ENCODE results near the gene DGKE.

DGKE gene

DNA sequence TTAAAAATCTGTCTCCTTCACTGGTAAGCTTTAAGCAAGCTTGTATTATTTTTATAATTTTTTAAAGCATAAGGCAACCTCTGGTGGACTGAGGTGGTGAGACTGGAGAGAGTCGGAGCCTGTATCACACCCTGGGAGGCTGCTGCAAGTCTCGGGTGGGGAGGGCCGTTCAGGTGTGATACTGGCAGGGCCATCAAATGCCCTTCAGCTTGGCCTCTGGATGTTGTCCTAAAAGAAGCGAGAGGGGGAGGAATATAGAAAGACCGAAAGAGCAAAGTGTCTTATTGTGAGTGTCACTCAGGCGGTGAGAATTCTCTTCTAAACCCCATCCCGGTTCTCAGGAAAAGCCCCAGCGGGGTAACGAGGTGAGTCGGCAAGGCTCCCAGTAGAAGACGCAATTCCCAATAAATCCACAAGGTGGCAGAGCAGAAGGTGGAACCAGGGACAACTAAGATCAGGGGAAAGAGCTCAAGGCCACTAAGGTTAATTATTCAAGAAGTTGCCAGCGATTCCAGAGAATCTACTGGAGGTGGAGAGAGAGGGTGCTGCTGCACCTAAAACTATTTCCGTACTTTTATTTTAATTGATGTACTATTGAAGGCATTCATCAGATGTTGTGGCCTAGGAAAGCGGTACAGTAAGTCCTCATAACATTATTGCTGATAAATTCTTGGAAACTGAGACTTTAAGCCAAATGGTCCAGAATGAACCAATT is 14.4 kb upstream of the DGKE start:
- TF ChIP-seq, protein P1, sequence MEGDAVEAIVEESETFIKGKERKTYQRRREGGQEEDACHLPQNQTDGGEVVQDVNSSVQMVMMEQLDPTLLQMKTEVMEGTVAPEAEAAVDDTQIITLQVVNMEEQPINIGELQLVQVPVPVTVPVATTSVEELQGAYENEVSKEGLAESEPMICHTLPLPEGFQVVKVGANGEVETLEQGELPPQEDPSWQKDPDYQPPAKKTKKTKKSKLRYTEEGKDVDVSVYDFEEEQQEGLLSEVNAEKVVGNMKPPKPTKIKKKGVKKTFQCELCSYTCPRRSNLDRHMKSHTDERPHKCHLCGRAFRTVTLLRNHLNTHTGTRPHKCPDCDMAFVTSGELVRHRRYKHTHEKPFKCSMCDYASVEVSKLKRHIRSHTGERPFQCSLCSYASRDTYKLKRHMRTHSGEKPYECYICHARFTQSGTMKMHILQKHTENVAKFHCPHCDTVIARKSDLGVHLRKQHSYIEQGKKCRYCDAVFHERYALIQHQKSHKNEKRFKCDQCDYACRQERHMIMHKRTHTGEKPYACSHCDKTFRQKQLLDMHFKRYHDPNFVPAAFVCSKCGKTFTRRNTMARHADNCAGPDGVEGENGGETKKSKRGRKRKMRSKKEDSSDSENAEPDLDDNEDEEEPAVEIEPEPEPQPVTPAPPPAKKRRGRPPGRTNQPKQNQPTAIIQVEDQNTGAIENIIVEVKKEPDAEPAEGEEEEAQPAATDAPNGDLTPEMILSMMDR (conservative IDR thresholded peaks at IDR 0.05; ENCODE audit: low read depth, low read length), result peak; percentile 85
- H3K4me3 ChIP-seq (IDR thresholded peaks at IDR 0.05; ENCODE audit: insufficient read depth, low read depth, low read length), result no peak overlapping the region
- peaks cover 8% of the 10 kb centered on the region for H3K4me1 ChIP-seq (ENCODE audit: low read depth, poor library complexity, severe bottlenecking)
- no peak overlapping the region for H2AFZ ChIP-seq (ENCODE audit: low read depth)
- no peak overlapping the region for H3K27ac ChIP-seq
- H3K4me2 ChIP-seq, result peak overlapping the region; percentile 4; the same call in 1 of the 2 replicates
- no peaks in the 10 kb centered on the region for H3K79me2 ChIP-seq (ENCODE audit: insufficient read depth, low read depth)
- no peaks in the 10 kb centered on the region for H3K27me3 ChIP-seq (ENCODE audit: insufficient read depth, low read depth)
- no peaks in the 10 kb centered on the region for H3K36me3 ChIP-seq (ENCODE audit: insufficient read depth)
- no peak overlapping the region for H3K9ac ChIP-seq
- H4K20me1 ChIP-seq (ENCODE audit: insufficient read depth), result no peaks in the 10 kb centered on the region

GRCh38 chr17:56820207-56820606 is 13.7 kb upstream of the DGKE start:
- Histone ChIP-seq H2AFZ (ENCODE audit: low read depth) (no peak overlapping the region), H3K27ac (no peak overlapping the region), H3K79me2 (ENCODE audit: insufficient read depth, low read depth) (no peaks in the 10 kb centered on the region), H3K36me3 (ENCODE audit: insufficient read depth) (no peaks in the 10 kb centered on the region), H3K4me2 (no peak overlapping the region), H4K20me1 (ENCODE audit: insufficient read depth) (no peaks in the 10 kb centered on the region), H3K9ac (no peak overlapping the region), H3K4me3 (IDR thresholded peaks at IDR 0.05; ENCODE audit: insufficient read depth, low read depth, low read length) (no peak overlapping the region), H3K4me1 (ENCODE audit: low read depth, poor library complexity, severe bottlenecking) (peaks cover 8% of the 10 kb centered on the region), H3K27me3 (ENCODE audit: insufficient read depth, low read depth) (no peaks in the 10 kb centered on the region)
- TF ChIP-seq, protein P1 (conservative IDR thresholded peaks at IDR 0.05; ENCODE audit: low read depth, low read length), result no peak

GRCh38 chr17:56821847-56822534 is 12.0 kb upstream of the DGKE start:
- Histone ChIP-seq H3K79me2 (ENCODE audit: insufficient read depth, low read depth) (no peaks in the 10 kb centered on the region), H3K4me1 (ENCODE audit: low read depth, poor library complexity, severe bottlenecking) (peaks cover 8% of the 10 kb centered on the region), H2AFZ (ENCODE audit: low read depth) (no peak overlapping the region), H3K4me2 (no peak overlapping the region), H3K27me3 (ENCODE audit: insufficient read depth, low read depth) (no peaks in the 10 kb centered on the region), H4K20me1 (ENCODE audit: insufficient read depth) (no peaks in the 10 kb centered on the region), H3K4me3 (IDR thresholded peaks at IDR 0.05; ENCODE audit: insufficient read depth, low read depth, low read length) (no peak overlapping the region), H3K9ac (no peak overlapping the region), H3K27ac (no peak overlapping the region), H3K36me3 (ENCODE audit: insufficient read depth) (no peaks in the 10 kb centered on the region)
- TF ChIP-seq, protein P1 (conservative IDR thresholded peaks at IDR 0.05; ENCODE audit: low read depth, low read length), result no peak

DNA sequence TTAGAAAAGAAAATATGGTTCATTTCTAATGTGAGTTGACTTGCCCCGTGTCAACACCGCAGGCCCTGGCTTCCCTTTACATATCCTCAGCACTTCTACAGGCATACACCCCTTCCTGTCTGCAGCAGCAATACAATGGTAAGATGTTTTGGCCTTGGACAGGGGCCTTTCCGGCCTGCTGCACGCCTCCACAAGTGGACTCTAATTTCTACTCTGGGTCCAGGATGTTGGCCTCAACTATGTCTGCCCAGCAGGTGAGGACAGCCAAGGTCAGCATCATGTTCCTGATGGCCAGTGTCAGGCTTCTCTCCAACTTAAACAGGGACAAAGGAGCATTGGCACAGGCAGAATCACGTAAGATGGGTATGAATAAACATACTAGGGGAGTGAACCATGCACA is 11.2 kb upstream of the DGKE start:
- Histone ChIP-seq H3K36me3 (ENCODE audit: insufficient read depth) (no peaks in the 10 kb centered on the region), H3K79me2 (ENCODE audit: insufficient read depth, low read depth) (no peaks in the 10 kb centered on the region), H3K4me3 (IDR thresholded peaks at IDR 0.05; ENCODE audit: insufficient read depth, low read depth, low read length) (no peak overlapping the region), H4K20me1 (ENCODE audit: insufficient read depth) (no peaks in the 10 kb centered on the region), H2AFZ (ENCODE audit: low read depth) (no peak overlapping the region), H3K4me1 (ENCODE audit: low read depth, poor library complexity, severe bottlenecking) (peaks cover 8% of the 10 kb centered on the region), H3K27ac (no peak overlapping the region), H3K9ac (no peak overlapping the region), H3K27me3 (ENCODE audit: insufficient read depth, low read depth) (no peaks in the 10 kb centered on the region), H3K4me2 (no peak overlapping the region)
- TF ChIP-seq, protein P1 (conservative IDR thresholded peaks at IDR 0.05; ENCODE audit: low read depth, low read length), result no peak
